Stimulated activated CD4-positive, alpha-beta T cell treated with anti-CD3 and anti-CD28 coated beads, Interleukin-4, amount 100 ng/mL, for 4 hours (primary cell): Measurements from ENCODE around the gene TRIM36.

Source experiments
- DNase-seq, 2 experiments: peaks; one replicate each; pipeline ENCODE4 v3.0.0-alpha.2; 2020

Gene TRIM36, protein sequence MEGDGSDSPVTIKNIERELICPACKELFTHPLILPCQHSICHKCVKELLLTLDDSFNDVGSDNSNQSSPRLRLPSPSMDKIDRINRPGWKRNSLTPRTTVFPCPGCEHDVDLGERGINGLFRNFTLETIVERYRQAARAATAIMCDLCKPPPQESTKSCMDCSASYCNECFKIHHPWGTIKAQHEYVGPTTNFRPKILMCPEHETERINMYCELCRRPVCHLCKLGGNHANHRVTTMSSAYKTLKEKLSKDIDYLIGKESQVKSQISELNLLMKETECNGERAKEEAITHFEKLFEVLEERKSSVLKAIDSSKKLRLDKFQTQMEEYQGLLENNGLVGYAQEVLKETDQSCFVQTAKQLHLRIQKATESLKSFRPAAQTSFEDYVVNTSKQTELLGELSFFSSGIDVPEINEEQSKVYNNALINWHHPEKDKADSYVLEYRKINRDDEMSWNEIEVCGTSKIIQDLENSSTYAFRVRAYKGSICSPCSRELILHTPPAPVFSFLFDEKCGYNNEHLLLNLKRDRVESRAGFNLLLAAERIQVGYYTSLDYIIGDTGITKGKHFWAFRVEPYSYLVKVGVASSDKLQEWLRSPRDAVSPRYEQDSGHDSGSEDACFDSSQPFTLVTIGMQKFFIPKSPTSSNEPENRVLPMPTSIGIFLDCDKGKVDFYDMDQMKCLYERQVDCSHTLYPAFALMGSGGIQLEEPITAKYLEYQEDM

DNA sequence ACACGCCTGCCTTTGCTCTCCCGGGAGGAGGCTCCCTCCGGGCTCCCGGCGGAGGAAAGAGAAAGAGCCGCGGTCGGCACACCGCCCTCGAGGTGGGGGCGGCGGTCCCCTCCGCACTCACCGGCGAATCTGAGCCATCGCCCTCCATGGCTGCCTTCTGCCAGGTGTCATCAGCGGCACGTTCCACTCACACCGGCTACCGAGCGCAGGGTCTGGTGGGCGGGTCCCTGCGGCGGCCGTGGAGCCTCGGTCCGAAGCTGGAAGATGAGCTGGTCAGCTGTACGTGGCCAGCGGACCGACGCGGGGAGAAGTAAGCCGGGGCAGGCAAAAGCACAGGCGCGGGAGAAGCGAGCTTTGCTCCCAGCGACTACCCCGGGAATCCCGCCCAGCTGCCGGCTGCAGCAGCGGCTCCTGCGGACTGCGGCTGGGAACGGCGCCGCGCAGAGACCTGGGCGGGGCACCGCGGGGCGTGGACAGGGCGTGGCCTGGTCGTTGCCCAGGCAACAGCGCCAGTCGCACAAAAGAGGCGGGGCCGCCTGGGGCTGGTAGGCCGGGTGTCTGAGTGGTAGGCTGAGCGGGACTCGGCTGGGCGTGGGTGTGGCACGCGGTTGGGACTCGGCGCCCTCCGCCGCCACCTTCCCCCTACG is at the start of gene TRIM36:
Gene TRIM36, minus strand, starts transcription at position 422 of the 647 bp plus-strand sequence. Its CDS starts 274 bp downstream, at position 148.
- DNase-seq: peak; percentile 89 to 90

DNA sequence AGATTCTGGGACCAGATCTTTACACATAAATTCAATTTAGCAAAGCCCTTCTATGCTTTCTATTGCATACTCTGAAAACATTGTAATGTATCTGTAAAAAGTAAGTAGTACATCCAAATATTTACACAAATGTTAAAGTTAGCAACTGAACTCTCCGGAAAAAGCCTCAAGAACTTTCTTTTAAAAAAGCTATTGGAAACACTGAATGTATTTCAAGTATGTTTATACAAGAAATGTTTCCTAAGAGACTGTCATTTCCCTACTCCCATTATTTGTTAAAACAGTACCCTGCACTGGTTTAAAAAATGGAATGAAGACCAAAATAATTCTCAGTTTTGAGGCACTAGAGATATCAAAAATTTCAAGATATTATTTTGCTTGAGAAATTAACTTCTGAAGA is 44.8 kb upstream of the TRIM36 start:
- no peak for DNase-seq

DNA sequence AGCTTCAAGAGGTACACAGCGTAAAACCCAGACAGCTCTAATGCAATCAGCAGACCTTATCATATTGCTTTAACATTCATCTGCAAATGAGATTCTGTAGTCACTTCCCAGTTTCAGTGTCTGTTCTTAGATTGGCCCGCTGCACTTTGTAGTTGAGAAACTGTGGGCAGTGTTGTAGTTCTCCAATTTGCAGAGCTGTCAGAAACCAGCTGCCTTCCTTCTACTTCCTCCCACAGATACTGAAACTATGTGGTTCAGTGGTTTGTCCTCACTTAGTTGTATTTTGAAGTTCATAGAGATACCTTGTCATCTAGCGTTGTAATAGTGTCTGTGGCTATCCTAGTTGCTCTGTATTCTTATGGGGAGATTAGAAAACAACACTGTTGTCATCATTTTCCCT is 39.6 kb upstream of the TRIM36 start:
- peak; percentile 2 to 5 for DNase-seq

DNA sequence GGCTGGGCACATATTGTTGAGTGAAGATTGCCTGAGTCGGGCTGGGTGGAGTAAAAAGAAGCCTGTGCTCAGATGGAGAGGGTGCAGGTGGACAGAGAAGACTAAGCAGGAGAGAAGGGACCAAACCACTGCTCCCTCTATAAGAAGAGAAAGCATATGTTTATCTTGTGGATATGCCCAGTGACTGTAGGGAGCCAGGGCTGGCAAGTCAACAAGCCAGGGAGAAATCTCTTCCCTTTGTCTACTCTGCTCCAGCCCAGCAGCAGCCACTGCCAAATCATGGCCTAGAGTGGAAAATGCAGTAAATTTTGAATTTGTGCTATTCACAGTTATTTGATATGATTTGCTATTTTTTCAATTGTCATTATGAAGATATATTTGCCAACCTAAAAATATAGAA is 33.2 kb upstream of the TRIM36 start:
- no peak for DNase-seq

DNA sequence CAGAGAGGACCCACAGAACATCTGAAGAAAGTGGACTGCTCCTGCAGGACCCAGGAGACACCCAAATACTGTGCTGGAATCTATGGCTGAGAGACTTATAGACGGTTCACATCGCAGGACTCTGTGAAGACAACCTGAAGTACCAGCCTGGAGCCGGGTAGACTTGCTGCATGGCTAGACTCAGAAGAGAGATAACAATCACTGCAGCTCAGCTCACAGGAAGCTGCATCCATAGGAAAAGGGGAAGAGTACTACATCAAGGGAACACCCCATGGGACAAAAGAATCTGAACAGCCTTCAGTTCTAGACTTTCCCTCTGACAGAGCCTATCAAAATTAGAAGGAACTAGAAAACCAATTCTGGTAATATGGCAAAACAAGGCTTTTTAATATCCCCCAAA is 26.5 kb upstream of the TRIM36 start:
- no peak for DNase-seq

DNA sequence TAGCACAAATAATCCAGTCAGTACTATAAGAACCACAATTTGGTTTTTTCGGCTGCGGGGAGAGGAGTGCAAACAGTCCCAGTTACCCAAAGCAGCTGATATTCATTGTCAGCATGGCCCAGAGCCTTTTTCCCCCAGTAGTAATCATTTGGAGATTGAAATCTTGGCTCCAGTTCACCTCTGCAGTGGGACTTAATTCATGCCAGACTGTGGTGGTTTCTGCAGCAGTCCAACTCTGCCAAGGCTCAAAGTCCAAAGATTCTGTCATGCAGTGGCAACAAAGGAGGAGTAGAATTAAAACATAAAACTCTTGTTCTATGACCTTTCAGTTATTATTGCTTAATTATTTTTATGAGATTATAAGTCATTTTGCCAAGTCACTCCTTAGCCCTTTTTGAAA is 25.0 kb upstream of the TRIM36 start:
- no peak for DNase-seq

DNA sequence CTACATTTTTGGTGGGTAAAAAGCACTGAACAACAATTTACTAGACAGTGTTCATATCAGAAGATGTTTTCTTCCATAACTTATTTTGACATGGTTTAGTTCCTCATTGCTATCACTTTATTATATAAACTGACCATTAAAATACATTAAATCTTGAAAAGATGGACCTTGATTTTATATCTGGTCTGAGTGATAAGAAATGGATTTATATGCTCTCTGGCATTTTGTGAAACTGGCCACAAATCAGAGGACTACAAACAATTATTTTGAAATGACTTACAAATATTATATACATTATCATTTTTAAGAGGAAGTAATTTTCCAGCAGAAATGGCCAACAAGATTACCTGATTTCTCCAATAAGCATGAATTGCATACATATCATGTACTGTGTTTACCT is 23.6 kb upstream of the TRIM36 start:
- no peak for DNase-seq

DNA sequence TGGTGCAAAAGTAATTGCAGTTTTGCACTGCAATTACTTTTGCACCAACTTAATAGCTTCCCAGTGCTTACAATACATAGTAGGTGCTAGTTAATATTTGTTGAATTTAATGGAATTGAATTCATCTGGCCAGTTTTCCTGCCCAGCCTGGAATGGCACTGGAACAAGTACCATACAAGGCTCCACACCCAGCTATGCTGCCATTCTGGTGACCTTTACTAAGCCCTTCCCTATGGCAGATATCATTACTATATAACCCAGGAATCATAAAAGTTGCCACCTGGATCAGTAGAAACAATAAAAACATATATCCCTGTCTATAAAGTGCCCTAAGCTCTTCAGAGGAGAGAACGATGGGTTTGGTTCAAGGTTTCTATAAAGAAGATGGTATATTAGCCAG is 22.4 kb upstream of the TRIM36 start:
- no peak for DNase-seq

DNA sequence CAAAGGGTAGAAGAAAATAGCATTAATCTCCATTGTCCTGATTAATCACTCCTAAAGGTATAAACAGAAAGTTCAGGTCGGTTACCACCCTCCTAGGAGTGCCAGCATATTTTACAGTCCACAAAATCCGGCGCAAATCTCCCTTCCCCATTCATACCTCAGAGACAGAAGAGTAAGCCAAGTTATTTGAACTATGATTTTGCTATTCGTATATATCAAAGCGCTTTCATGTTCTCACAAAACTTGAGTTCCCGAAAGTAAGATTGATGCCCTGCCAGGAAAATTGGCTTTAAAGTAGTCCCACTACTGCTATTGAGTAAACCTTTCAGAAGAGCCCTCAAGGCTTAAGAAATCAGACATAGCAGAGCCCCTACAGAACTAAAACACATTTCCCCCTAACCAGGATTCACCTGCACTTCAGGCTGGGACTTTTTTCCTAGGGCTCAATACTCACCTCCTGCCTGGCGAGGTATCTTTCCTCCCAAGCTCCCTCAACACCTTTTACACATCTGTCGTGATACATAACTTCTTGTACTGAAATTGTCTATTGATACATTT is 21.8 kb upstream of the TRIM36 start:
- no peak for DNase-seq

DNA sequence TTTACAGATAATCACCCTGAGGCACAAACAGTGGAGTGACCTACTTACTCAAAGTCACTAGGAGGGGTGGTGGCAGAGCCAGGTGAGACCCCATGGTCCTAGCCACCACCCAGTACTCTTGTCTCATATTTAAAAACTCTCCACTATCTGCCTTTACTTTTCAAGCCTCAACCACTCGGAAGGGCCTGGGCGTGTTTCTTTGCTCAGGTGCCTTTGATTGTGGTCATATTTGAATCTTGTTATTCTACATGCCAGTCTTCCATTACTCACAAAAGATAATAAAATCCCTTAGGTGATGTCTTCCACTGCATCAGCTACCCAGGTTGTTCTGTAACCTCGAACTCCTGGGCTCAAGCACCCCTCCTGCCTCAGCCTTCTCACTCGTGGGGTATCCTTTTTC is 20.7 kb upstream of the TRIM36 start:
- no peak for DNase-seq

DNA sequence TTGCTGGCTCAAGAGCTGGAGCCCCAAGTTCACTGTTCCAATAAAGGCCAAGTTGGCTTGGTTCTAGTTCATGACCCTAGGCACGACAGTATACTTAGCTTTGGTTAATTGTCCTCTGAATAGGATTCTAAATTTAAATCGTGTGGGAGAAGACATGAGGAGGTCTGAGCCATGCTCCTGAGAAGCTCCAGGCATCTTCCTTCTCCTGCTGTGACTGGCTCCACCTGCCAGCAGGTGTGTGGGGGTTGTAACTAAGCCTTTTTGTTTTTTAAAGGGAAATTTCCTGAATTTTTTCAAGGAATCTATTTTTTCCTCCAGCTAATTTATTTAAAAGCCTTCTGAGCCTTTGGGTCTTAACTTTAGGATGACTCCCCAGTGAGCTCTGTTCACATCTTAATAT is 20.2 kb upstream of the TRIM36 start:
- DNase-seq: no peak

DNA sequence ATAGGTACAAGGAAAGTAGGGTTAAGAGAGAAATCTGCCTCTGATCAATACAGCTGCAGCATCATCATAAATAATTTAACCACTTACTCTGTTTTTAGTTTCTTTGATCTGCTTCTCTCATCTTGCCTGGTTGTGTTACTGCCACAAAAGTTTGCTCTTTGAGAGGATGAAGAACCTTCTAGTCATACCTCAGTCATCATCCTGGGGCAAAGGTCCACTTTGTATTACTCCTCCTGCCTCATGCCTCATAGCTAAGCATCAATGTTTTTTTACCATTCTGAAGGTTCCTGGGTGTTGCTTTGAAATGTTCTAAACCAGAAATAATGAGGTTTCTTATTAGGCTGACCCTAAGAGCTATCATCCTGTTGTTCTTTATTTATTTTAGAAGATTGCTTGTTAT is 17.1 kb upstream of the TRIM36 start:
- DNase-seq: no peak

DNA sequence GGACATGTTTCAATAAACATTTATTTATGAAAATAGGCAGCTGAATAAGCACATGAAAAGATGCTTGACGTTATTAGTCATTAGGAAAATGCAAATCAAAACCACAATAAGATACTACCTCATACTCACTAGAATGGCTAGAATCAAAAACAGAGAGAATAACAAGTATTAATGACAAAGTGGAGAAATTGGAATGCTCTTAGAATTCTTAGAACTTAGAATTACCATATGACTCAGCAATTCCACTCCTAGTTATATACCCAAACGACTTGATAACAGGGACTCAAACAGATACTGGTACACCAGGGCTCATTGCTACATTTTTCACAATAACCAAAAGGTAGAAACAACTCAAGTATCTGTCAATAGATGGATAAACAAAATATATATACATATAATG is 15.1 kb upstream of the TRIM36 start:
- no peak for DNase-seq

DNA sequence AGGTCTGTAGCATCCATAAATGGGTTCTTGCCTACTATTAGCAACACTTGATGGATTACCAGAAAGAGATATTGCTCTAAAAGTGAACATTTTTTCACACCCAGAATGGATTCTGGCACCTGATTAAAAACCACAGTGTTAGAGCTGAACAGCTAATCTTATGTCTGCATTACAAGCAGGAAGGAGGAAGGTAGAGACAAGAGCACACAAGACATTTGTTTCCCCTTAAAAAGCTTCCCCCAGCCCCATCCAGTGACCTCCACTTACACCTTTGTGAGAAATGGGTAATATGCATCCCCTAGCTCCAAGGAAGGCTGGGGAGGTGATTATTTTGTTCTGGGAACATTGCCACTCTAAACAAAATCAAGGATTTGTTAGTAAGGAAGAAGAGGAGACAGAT is 12.0 kb upstream of the TRIM36 start:
- DNase-seq: no peak

DNA sequence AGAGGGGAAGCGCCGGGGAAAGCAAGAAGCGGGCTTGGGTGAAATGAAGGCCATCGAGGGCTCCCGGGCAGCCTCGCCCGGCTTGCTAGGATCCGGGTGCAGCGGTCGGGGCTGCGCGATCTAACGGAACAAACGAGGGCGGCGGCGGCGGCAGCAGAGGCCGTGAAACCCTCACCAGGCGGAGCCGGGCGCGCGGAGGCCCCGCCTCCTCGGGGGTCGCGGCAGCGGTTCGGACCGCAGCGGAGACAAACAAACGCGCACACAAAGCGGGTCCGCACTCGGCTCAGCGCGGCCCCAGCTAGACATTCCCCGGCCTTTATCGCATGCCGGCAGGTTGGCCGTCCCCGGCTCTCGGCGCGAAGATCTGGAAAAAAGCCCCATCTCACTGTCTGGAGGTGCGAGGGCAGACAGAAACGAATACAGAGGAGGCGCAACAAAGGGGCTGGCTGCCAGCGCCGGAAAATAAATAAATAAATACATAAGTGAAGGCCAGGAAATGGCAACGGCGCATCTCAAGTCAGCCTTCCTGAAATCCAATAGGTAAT is 10.5 kb upstream of the TRIM36 start:
- peak in 1 of 2 experiments; percentile 21 for DNase-seq

DNA sequence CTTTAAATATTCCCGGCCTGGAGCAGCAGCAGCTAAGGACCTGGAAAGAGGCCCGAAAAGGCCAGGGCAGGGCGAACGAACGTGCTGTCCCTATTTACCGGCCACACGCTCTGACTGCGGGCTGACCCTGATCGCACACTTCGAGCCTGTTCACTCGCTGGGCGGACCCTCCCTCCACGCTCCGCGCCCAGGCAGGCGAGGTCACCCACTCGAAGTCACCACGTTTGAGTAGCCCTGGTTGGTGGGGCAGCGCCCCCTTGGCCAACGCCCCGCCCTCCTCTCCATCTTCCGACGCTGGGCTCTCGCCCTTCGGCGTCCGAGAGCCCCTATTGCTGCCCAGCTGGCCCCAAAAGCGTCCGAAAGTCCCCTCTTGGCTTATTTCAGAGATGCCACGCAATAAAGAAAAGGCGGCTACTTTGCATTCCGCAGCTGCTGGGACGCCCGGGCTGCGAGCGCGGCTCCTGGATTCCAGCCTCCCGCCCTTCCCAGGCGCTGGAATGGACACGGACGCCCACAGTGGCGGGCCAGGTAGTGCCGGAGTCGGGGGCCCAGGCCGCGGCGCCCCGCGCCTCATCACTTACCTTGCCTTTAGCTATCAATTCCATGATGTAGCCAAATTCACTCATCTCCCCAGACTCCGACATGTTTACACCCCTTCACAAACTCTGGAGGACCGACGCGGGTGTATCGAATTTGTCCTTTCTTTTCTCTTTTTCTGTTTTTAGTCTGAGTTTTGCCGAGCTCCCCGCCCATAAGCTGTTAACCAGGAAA is 9.9 kb upstream of the TRIM36 start:
- DNase-seq: no peak

DNA sequence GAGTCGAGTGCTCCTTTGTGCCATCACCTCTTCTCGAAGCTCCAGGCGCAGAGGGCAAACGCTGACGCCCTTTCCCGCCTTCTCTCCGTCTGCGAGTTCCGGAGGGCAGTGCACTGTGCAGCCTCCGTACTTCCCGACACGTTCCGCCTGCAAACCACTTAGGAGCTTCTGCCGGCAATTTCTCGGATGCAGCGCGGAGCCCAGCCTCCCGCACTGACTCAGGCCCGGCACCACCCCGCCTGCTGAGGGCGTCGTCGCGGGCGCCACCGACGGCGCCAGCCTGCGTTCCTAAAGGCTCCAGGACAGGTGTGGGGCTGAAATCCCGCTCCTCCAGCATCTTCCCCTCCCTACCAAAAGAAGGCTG is 9.3 kb upstream of the TRIM36 start:
- DNase-seq: no peak

DNA sequence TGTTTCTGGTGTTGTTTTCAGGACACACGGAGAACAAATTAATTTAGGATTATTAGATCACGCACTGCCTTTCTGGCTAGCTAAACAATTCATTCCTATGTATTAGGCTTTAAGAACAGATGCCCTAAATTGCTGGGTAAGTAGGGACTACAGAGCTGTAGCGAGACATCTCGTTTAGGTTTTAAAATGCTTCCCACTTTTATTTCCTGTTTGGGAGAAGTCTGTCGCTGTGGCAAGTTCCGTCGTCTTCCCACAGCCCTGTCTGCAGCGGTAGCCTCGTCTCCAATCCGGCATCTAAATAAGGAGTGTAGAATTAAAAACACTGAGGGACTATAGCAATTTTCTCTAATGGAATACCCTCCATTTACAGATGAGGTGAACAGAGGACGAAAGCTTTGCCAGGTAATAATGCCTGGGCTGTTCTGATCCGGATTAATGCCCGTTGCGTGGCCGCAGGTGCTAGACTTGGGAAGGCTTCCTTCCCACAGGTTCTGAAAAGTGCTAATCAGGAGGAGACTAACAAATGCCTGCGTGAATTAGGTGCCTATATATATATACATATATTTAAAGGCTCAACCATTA is 1.3 kb upstream of the TRIM36 start:
- no peak for DNase-seq

DNA sequence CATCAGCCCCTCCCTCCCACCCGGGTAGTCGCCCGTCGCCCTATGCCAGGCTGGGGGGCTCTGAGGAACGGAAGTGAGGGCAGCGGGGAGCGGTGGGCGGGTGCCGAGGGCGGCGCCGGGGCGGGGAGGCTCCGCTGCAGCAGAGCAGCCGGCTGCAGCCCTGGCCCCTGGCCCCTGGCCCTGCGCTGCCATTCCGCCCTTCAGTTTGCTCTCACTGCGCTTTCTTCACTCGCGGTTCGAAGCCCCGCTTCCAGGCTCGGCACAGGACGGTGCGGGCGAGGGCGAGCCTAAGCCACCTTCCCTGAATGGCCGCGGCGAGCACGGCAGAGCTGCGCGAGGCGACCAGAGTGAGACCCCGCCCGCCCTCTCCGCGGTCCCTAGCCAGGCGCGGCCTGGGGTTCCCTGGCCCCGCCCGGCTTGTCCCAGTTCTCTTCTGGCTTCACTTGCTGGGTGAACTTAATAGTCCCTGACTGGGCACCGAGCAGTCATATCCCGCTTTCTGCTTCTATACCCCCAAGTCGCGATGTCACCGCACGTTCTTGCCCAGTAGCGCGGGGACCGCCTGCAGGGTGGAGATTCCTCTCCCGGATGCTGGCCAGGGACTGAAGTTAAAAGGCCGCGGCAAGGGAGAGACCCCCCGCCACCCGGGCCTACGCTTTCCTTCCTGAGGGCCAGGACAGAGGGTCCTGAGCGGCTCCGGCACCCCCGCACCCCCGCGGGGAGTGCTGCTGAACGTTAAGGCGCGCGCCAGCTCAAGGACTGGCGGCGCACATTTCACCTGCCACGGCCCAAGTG is 623 bp upstream of the TRIM36 start:
- DNase-seq: no peak

DNA sequence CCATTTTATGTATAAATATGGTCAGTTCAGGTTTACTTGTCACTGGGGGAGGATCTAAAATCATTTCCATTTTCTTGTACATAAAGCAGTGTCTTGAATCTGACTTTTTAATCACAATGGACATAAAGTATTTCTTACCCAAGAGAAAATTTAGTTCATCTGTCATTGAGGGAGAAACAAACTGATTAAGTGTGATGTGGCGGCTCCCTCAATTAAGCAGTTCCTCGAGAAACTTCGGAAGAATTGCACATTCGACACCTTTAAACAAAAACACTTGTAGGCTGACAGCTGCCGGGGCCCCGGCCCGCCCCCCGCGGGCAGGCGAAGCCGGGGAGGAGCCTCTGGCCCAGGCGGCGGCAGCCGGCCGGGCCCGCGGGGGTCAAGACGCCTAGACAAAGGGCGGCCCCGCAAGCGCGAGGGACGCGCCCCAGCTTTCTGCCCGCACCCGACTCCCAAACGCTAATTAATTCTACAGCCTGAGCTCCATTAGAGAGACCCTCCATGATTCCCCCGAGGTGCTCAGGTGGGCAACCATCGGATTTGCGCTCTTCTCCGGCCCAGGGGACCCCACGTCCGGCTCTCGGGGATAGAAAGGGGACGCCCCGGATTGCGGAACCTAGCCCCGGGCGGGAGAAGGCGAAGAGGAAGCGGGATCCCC is 750 bp downstream of the TRIM36 start:
- DNase-seq: no peak
